ENCODE results near the gene NUP62.

NUP62 gene

DNA sequence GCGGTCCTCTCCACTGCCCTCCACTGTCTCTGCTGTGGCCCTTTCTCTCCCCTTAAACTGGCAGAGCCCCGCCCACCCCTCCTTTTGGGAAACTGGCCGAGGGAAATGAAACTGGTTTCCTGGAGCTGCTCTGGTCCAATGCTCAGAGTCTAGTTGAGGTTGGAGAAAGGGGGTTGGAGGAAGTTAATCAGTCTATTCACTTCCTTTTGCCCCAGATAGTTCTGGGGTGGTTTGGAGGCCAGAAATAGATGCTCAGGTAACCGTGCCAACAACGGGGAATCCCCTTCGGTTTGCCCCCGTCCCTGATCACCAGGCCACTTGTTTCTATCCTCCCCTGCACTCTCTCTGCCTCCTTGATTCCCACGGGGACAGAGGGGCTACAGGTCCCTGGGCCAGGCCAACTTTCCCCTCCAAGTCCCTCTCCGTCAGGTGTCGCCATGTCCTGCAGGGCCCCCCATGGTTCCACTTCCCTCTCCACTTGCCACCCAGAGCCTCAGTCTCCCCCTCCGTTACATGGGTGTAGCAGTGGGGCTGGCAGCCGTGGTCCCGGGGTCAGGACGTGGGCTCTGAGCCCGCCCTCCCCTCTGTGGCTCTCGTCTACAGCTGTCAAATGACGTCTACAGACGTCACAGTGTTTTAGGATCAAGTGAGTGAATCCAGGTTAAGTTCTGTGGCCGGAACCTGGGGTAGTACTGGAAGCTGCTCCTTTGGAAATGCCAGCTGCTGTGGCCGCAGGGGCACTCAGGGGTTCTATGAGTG, 32.3 kb downstream of the NUP62 start, which contains the start of gene IL4I1:
TSS of gene IL4I1 (minus strand) at position 25 of the 759 bp plus-strand sequence. CDS start 727 bp downstream, outside the sequence.
- DNase-seq (ENCODE audit: low read depth in 2 of 2): peak; percentile 55 to 59

DNA sequence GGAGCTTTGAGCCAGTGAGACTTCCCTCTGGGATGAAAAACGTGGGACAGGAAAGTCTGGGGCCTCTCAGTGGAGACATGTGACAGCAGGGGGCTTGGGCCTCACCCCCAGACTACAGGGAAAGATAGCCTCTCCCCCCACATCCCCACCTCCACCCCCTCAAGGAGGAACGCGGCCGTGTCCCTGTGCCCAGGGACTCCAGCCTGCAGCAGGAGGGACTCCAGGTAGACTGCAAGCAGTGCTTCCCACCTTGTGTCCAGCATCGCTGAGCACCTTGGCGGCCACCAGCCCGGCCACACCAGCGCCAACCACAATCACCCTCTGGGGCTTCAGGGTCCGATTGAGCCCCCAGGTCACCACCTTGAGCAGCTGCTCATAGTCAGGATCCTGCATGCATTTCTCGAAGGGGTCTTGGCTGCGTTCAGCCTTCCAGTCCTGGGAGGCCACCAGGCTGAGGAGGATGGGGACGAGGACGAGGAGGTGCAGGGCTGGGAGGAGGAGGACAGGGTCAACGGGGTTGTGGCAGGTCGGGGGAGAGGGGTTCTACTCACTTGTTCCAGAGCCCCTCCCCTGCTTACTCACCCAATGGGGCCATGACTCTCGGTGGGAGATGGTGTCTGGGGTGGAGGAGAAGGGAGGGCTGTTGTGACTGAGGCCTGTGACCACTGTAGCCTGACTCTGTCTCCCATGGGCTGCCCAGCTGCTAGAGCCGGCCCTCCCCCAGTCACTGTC, 33.6 kb downstream of the NUP62 start:
- no peak for DNase-seq (ENCODE audit: low read depth in 2 of 2)

DNA sequence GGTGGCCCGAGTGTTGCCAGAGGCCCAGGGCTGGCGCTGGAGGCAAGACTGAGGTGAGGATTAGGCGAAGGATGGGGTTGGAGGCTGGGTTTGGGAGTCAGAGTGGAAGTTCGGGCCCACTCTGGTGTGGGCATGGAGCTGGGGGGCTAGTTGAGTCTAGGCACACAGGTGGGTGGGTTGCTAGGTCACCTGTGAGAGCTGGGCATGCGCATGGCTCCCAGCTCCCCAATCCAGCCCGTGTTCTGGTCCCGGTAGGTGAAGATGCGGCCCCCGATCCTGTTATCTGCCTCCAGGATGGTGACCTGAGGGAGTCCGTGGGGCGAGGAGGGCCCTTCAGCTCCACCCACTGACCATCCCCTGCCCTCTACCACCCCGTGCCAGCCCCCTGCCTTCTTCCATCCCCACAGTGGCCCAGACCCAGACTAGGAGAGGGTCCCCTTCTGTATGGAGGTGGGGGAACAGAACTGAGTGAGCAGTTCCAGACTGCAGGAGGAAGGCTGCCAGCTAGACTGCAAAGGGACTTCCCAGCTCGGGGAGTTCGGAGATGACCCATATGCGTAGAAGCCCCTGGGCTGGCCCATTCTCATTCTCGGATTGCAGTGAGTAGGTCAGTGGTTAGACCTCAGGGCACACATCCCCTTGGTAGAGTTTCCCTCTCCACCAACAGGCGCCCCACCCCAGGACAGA, 34.3 kb downstream of the NUP62 start:
- DNase-seq (ENCODE audit: low read depth in 2 of 2): no peak

DNA sequence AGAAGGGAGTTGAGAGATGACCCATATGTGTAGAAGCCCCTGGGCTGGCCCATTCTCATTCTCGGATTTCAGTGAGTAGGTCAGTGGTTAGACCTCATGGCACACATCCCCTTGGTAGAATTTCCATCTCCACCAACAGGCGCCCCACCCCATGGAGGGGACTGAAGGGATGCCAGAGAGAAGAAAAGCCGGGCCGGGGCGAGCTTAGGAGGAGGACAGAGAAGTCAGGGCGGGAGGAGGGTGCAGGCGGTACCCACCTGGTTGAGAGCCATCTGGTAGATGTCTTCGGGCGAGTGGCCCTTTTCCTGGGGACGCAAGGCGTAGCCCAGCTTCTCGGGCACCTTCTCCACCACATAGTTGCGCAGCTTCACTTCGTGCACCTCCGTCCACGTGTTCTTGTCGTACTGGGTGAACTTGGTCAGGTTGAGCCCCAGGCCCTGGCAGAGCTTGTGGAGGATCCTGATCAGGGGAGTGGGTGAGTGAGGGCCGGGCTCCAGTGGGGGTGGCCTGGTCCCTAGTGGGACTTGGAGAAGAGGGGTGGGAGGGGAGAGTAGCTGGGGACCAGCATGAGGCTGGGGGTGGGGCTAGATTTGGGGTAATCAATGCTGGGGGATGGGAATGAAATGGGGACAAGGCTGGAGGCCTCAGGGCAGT, 35.2 kb downstream of the NUP62 start:
- DNase-seq (ENCODE audit: low read depth in 2 of 2): no peak

DNA sequence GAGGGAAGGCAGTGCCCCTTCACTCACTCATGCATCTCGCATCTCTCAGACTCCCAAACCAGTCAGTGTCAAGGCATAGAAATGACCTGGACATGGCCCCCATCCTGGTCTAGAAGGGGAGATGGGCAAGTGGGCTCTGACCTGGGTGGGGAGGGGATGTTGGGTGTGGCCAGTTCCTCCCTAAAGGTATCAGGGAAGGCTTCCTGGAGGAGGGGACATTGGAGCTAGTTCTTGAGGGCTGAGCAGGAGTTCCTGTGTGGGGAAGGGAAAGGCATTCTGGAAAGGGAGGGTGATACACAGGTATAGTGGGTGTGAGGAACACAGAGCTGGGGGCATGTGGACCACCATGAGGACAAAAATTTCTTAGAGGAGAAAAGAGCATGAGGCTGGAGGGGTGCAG, 36.6 kb downstream of the NUP62 start:
- no peak for DNase-seq (ENCODE audit: low read depth in 2 of 2)

DNA sequence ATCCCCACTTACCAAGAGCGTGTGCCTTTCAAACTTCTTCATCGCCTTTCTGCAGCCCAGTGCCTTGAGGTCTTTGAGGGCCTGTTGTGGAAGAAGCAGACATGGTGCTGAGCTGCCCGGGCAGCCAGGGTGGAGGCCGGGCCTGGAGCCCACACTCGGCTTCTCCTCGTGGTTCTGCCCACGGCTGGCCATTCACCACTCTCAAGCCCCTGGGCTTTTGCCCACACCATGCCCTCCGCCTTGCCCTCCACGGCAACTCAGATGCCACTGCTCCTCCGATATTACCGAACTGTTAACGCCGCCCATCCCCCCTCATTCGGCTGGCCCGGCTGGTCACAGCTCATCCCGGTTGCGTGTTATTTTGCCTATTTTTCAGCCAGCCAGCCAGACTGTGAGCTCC, 37.9 kb downstream of the NUP62 start:
- no peak for DNase-seq (ENCODE audit: low read depth in 2 of 2)

DNA sequence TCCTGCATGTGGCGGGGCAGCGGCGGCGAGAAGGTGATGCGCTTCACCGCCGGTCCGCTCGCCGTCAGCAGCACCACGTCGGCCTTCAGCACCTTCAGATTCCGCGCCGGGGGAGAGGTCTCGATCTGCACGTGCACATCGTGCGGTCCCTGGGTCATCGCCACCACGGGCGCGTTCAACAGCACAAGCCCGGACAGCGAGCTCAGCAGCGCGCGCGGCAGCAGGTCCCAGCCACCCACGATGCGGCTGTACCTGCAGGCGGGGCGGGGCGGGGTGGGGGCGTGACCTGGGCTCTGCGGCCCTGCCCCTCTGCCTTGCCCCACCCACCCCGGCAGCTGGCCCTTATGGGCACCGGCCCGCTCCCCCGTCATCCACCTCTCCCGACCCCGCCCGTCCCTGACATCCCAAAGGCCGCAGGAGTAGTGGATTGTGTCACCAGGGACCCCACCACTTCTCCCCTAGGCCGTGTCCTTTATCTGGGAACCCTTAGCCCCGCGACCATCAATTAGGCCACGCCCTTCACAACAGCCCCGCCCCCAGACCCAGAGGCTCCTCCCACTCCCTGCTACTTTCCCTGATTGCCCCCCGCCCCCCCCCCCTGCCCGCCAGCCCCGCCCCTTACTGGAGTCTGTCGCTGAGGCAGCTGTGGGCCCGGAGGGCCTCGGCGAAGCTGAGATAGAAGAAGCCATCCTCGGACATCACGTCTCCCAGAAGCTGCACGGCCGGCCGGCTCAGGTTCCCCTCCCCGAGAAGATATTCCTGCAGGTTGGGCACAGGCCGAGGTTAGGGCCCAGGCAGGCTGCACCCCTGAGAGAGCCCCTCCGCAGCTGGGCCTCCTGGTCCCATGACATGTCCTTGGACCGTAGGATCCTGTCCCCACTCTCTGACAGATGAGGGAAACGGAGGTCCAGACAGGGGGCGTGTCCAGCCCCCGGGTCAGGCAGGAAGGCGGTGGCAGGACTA, 38.7 kb downstream of the NUP62 start:
- peak in 1 of 2 donors; percentile 68 for DNase-seq (ENCODE audit: low read depth in 2 of 2)

DNA sequence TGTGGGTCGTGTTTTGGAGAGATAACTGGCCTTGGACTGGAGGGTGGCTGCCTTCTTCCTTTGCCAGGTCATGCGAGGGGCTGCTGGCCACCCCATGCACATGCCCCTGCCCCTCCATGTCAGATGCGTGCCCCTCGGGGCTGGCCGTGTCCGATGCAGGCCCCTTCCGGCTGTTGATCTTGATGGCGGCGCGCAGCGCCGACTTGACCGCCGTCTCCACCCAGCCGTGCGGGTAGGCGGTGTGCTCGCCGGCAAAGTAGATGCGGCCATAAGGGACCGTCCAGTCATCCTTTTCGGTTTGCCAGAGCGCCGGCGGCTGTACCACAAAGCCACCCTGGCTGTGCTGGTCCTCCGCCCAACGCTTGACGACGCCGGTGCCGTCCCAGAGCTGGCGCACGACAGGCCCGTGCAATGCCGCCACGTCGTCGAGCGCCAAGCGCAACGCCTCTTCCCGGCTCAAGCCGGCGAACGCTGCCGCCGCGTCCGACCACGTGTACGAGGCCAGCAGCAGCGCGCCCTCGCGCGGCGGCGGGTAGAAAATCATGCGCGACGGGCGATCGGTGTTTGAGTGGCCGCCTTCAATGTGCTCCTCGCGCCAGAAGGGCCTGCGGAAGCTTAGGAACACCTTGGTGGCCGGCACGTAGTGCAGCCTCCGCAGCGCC, 39.5 kb downstream of the NUP62 start:
- peak in 1 of 2 donors; percentile 61 for DNase-seq (ENCODE audit: low read depth in 2 of 2)

DNA sequence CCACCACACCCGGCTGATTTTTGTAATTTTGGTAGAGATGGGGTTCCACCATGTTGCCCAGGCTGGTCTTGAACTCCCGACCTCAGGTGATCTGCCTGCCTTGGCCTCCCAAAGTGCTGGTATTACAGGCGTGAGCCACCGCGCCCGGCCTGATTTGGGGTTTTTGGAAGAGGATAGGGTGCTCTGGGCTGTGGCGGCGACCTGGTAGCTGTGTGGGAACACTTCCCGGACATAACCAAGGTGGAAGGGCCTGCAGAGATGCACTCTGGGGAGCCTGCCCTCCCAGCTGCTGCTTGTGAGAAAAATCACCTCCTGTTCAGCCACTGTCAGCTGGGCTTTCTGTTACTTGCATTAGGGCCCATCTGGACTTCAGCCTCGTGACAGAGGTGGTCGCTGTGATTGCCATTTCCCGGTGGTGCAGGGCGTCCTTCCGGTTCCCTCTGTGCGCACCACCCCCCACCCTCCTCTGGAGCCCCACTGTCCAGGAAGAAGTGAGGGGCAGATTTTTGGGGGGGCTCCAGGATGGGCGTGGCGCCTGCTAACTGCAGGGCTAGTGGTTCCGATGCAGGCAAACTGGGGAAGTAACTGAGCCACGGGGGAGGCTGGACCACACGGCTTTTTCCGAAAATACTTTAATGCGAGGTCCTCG, 40.1 kb downstream of the NUP62 start:
- DNase-seq (ENCODE audit: low read depth in 2 of 2): no peak

DNA sequence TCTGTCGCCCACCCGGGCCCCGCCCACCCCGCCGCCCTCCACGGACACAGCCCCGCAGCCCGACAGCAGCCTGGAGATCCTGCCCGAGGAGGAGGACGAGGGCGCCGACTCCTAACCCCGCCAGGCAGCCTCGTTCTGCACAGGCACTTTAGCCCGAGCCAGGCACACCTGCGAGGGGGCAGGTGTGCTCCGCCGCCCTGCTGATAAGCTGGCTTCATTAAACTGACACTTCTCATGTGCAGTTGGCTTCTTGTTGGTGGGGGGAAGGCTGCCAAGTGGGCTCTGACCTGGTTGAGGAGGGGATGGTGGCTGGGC, 40.8 kb downstream of the NUP62 start:
- DNase-seq (ENCODE audit: low read depth in 2 of 2): no peak

DNA sequence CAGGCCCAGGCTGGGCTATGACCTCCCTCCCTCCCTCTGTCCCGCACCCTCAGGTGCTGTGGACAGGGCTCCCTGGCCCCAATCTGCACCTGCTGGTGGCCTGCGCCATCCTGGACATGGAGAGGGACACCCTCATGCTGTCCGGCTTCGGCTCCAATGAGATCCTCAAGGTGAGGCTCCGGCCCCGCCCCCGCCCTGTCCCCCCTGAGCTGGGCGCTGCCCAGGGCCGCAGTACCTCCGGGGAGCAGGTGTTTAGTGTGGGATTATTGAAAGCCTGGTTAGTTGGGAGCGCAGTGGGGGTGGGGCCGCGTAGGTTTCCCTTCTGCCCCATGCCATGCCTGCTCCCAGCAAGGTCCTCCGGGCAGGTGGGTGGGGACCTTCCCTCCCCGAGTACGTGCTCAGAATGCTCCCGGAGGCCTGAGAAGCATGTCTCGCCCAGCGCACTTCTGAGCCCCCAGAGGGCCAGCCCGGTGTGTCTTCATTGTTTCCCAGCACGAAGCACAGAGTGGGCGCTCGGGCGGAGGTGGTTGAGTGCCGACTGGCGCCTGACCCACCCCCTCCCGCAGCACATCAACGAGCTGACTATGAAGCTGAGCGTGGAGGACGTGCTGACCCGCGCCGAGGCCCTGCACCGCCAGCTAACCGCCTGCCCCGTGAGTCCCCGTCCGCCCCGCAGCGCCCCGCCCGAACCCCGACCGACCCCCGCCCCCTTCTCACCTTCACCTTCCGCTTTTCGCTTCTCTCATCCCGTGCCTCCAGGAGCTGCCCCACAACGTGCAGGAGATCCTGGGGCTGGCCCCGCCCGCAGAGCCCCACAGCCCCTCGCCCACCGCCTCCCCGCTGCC, 41.4 kb downstream of the NUP62 start:
- DNase-seq (ENCODE audit: low read depth in 2 of 2): no peak

DNA sequence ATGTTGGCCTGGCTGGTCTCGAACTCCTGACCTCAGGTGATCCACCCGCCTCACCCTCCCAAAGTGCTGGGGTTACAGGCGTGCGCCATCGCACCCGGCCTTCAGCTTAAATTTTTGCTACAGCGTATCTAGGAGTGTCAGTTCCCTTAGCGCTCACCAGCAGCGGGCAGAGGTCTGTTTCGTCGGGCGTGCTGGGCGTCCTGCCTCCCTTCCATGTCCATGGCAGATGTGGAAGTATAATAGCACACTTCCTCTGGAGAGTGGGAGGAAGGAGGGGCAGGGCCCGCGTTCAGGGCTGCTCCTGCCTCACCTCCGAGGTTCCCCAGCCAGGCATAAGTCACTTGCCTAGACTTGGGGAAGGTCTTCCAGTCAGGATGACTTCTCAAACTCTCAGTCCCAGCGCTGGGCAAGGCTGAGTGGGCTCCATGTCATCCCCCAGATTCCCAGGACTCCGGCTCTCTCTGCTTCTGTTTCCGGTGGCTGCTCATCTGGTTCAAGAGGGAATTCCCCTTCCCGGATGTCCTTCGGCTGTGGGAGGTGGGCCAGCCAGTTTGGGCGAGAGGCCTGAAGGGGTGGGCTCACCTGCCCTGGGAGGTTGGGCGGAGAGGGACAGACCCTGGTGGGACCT, 42.2 kb downstream of the NUP62 start:
- DNase-seq (ENCODE audit: low read depth in 2 of 2): no peak

DNA sequence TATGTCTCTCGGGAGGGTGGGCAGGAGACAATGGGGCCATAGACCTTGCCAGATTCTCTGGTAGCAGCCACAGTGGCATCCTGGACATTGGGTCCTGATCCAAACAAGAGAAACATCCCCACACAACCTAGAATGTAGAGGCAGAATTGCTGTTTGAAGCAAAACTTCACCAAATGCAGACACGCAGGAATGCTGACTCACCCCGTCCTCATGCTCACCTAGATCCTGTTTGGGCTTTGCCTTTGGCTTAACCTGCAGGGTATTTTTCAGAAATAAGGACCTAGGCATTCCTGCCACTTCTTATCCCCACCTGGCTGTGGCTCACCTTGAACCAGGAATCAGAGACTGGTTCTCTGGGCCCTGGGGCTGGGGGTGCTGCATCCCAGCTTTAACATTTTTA, 44.5 kb downstream of the NUP62 start:
- DNase-seq (ENCODE audit: low read depth in 2 of 2): no peak

DNA sequence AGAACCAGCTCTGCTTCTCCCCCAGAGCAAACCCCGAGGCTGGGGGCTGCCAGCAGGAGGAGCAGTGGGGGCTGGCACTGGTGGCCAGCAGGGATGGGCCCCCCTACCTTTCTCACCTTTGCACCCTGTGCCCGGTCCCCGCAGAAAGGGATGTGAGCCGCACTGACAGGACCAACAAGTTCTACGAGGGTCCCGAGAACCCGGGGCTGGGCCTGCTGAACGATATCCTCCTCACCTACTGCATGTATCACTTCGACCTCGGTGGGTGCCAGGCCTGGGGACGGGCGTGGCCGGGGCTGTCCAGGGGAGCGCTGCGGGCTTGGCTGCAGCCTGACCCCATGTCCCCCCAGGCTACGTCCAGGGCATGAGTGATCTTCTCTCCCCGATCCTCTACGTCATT, 45.2 kb downstream of the NUP62 start:
- no peak for DNase-seq (ENCODE audit: low read depth in 2 of 2)

DNA sequence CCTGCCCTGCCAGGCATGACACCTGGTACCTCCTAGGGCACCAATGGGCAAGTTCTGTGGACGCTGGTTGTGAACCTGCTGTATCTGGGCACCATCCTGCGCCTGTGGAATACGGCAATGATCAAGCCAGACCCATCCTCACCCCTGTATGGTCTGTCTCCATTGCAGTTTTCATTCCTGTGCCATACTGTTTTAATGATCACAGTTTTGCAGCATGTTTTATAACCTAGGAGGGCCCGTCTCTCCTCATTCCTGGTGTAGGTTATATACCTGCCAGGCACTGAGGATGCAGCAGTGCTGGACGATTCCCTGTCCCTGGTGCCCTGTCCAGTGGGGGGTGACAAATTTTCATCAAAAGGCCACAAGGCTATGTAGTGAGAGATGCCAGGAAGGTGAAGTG, 46.2 kb downstream of the NUP62 start:
- no peak for DNase-seq (ENCODE audit: low read depth in 2 of 2)

DNA sequence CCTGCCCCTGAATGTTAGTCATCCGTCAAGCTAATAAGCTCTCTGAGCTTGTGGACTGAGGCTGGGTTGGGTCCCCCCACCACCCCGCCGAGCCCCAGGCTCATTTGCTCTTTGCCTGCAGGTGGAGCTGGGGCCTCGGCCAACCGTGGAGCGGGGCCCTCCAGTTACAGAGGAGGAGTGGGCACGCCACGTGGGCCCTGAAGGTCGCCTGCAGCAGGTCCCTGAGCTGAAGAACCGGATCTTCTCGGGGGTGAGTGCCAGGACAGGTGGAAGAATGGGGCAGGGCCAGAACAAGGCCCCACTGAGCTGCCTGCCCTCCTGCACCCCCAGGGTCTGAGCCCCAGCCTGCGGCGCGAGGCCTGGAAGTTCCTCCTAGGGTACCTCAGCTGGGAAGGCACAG, 46.7 kb downstream of the NUP62 start:
- DNase-seq (ENCODE audit: low read depth in 2 of 2): no peak

DNA sequence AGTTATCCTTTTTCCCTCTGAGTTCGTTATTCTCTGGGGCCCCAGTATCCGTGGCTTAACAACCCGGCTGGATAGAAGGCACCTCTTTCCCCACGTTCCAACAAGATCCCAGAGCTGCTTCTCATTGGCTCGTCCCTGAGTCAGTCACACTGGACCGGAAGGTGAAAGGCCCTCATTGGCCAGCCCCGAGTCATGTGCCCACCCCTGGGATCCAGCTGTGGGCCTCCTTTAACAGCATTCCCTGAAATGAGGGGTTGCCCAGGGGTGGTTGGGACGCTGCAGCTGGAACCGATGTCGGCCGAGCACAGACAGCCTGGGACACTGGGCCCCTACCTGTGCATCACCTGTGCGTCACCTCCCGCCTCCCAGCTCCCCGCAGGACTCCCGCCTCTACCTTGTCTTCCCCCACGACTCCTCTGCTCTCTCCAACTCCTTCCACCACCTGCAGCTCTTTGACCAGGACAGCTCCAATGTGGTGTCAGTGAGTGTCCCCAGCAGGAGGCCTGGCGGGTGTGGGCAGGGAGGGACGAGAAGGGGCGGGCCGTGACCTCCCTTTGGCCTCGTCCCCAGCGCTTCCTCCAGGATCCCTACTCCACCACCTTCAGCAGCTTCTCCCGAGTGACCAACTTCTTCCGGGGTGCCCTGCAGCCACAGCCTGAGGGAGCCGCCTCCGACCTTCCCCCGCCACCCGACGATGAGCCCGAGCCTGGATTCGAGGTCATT, 47.5 kb downstream of the NUP62 start:
- DNase-seq (ENCODE audit: low read depth in 2 of 2): no peak

DNA sequence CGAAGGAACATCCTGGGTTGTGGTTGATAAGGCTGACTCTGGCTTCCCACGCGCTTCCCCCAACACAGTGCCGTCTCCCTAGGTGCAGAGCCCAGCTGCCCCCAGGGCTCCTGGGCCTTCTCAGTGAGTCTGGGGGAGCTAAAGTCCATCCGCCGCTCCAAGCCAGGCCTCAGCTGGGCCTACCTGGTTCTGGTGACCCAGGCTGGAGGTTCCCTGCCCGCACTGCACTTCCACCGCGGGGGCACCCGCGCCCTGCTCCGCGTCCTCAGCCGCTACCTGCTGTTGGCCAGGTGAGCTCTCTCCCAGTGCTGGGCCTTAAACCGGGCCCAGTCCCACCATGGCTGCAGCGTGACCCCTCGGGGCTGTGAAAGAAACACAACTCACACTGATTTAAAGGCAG, 48.1 kb downstream of the NUP62 start:
- no peak for DNase-seq (ENCODE audit: low read depth in 2 of 2)
